GM21528 (cell line): ENCODE data around the gene AGPAT2.

ENCODE experiments used
- ATAC-seq: cut with Tn5 transposase; IDR thresholded peaks from one replicate; pipeline ENCODE4 v1.9.1; 2021; ENCODE audit warnings: mild to moderate bottlenecking, moderate library complexity; ENCODE audit not compliant: unreplicated experiment, low FRiP score

The AGPAT2 gene

DNA sequence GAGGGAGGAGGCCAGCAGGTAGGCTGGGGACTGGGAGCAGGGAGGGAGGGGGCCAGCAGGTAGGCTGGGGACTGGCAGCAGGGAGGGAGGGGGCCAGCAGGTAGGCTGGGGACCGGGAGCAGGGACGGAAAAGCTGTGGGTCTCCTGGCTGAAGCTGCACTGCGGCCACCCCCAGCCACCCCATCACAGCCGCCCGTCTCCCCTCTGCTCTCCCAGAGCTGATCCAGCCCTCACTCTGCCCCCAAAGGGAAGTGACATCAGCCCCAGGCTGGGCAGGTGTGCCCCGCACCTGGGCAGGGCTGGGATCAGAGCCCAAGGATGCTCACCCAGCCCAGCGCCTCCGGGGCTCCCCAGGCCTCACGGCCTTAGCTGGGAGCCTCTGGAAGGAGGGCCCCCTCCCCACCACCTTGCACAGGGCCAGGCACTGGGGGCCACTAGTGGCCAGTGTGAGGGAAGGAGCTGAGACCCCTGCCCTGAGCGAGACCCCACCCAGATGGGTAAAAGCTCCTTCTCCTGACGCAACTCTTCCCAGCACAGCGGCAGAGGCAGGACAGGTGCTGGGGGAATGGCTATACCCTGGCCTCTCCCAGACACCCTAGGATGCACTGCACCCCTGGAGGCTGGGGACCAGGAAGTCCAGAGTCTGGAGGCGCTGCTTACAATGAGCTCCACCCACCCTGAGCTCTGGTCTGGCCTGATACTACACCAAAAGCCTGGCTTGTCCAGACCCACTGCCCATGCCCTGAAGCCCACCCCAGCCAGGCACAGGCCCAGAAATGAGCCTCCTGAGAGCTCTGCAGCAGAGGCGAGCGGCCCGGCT, 11.6 kb downstream of the AGPAT2 start:
- ATAC-seq: no peak

DNA sequence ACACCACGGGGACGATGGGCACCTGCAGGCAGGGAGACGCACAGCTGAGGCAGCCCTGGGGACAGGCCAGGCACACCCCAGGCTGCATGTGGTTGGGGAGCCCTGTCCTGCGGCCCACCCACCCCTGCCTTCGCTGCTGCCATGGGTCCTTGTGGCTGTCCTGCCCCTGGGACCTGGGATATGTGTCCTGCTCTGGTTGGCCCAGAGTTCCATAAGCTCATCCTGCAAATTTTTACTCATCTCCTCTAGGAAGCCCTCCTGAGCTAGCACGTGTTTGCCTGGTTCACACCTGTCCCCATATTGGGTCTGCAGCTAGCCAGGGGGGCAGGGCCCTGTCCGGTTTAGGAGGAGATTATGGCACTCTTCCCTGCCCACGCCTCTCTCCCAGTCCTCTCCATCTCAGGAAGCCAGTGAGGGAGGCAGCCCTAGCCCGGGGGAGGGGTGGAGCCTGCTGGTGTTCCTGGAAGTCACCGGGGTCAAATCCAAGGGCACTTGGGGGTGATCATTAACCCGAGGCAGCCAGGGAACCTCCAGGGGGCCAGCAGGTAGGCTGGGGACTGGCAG, 12.4 kb downstream of the AGPAT2 start:
- ATAC-seq: no peak

DNA sequence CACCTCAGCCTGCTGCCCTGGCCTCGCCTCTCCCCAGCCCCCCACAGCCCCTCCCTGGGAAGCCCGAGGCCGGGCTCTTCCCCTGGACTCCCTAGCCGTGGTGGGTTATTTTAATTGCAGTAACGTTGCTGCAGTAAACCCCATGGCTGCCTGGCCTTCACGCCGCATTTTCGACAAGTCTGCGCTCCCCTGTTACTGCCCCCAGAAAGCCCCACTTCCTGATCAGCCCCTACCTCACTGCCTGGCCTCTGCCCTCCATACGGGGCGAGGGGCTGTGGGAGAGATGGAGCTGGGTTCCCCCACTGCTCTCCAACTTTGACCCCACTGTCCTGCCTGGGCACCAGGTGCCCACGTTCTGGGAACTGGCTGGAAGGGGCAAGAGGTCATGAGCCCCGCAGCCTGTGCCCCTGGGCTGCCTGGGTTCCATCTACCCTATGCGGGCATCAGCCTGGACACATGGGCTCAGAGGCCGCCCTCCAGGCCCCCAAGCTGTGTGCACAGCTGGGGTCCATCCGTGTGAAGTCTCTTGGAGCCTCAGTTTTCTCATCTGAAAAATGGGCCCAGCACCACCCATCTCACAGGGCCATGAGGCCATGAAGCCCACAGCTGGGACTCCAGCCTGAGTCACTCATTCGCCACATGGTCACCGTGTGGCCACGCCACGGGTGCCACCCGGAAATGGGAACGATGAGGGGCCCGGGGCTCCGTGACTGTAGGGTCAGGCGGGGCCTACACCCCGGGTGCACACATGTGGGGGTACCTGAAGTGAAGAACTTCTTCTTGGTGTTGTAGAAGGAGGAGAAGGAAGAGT, 13.1 kb downstream of the AGPAT2 start:
- no peak for ATAC-seq

DNA sequence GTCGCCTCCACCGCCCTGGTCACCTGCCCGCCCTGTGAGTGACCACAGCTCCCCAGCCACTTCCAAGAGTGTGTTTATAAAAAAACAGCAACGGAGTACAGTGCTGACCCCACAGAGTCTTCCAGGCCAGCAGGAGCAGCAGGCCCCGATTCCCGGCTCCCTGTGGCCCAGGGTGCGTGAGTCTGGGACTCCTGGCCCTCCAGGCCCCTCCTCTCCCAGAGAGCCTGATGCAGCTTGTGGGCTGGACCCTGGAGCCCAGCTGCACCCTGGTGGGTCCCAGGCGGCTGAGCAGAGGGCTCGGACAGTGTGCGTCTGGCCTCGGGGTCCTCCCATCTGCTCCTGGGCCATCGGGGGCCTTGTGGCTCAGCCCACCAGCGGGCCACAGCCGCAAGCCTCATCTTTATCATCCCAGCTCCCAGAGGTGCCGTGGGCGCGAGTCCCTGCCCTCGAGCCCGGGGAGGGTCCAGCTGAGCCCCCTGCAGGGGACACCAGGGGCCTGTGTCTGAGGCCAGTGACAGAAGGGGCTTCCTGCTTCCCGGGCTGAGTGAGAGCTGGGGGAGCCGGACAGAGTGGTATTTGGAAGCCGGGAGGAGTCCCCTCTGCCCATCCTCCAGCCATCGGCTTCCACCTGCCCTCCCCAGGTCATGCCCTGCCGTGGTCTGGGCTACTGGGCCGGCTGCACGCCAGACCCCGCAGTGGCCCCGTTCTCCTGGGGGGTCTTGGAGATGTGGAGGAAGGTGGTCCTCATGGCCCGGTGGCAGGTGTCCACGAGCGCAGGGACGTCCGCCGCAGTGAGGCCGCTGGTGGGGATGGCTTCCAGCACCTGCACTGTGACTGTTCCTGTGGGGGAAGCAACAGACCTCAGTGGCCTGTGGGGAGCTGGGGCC, 13.9 kb downstream of the AGPAT2 start:
- no peak for ATAC-seq

DNA sequence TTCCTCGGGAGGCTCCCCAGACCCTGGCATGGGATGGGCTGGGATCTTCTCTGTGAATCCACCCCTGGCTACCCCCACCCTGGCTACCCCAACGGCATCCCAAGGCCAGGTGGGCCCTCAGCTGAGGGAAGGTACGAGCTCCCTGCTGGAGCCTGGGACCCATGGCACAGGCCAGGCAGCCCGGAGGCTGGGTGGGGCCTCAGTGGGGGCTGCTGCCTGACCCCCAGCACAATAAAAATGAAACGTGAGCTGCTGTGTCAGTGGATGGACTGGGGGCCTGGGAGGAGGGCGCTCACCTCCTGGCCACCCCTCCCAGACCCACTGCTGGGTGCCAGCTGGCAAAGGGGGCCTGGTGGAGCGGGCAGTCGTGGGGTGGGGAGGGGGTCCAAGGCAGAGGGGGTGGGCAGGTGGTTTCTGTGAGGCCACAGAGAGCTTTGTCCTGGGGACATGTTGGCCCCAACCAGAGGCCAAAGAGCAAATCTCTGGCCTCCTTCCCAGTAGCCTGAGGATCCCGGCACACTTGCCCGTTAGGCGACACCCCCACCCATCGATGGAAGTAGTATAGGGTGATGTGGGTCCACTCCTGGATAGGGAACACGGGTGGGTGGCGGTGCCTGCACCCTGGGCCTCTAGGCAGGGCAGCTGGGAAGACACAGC, 14.7 kb downstream of the AGPAT2 start:
- ATAC-seq: no peak

DNA sequence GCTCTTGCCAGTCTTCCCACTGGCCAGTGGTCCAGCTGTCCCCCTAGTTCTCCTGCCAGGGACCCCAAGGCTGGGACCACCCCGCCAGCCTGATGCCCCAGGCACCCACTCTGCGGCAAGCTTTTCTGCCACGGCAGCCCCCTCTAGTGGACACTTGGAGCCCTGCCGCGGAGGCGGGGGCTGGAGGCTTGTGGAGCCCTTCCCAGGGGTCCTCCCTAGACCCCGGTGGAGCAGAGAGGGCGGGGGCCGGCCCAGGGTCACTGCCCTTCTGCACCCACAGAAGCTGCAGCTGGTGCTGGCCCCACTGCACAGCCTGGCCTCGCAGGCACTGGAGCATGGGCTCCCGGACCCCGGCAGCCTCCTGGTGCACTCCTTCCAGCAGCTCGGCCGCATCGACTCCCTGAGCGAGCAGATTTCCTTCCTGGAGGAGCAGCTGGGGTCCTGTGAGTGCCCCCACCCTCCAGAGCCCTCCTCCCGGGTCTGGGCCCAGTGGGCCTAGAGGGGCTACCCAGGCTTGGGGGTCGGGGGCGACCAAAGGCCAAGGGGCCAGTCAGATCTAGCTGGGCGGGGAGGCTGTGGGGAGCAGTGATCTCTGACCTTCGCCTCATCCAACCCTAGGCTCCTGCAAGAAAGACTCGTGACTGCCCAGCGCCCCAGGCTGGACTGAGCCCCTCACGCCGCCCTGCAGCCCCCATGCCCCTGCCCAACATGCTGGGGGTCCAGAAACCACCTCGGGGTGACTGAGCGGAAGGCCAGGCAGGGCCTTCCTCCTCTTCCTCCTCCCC, 15.4 kb downstream of the AGPAT2 start:
- no peak for ATAC-seq

DNA sequence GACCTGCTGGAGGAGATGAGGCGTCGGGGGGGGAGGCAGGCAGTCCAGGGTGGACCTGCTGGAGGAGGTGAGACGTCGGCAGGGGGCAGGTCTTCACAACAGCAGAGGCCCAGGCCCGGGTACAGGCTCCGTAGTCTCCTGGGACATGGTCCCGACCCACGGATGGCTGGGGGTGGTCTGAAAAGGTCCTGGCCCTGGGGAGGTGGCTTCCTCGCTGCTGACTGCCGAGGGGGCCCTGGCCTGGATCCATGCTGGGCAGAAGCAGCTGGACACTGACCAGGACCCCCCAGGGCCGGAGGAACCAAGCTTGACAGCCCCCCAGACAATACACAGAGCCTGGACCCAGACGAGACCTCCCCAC, 16.0 kb downstream of the AGPAT2 start:
- no peak for ATAC-seq

DNA sequence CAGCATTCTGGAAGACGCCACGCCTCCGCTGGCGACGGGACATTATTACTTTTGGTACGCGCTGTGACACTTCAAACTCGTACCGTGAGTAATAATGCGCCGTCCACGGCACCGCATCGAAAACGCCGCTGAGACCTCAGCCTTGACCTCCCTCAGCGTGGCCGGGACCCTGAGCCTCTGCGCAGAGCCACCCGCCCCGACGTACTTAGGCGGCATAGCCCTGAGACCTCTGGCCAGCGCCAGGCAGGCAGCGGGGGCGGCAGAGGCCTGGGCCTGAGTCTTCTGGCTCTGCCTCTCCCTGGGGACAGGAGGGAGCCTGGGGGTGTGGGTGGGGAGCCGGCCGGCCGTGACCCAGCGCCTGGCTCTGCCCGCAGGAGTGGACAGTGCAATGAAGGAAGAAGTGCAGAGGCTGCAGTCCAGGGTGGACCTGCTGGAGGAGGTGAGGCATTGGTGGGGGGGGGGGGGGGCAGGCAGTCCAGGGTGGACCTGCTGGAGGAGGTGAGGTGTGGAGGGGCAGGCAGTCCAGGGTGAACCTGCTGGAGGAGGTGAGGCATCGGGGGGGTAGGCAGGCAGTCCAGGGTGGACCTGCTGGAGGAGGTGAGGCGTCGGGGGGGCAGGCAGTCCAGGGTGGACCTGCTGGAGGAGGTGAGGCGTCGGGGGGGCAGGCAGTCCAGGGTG, 16.5 kb downstream of the AGPAT2 start:
- no peak for ATAC-seq

DNA sequence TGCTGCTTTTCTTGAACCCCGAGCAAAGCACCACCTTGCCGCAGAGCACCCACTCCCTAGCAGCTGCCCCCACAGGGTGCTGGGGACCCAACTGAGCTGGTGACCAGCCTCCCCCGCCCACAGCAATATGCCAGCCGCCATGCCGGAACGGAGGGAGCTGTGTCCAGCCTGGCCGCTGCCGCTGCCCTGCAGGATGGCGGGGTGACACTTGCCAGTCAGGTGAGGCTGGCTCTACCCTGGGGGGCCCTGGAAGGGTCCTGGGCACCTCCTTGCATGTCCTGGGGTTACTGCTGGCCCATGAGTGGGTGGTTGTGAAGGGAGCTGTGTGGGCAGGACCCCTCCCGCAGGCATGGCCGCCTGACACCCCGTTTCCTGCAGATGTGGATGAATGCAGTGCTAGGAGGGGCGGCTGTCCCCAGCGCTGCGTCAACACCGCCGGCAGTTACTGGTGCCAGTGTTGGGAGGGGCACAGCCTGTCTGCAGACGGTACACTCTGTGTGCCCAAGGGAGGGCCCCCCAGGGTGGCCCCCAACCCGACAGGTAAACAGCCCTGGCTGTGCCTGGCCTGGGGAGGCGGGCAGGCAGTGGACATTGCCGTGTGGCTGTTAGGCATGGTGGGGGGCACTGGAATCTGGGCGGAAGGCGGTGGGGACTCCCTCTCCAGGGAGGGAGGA, 17.3 kb downstream of the AGPAT2 start:
- ATAC-seq: no peak

DNA sequence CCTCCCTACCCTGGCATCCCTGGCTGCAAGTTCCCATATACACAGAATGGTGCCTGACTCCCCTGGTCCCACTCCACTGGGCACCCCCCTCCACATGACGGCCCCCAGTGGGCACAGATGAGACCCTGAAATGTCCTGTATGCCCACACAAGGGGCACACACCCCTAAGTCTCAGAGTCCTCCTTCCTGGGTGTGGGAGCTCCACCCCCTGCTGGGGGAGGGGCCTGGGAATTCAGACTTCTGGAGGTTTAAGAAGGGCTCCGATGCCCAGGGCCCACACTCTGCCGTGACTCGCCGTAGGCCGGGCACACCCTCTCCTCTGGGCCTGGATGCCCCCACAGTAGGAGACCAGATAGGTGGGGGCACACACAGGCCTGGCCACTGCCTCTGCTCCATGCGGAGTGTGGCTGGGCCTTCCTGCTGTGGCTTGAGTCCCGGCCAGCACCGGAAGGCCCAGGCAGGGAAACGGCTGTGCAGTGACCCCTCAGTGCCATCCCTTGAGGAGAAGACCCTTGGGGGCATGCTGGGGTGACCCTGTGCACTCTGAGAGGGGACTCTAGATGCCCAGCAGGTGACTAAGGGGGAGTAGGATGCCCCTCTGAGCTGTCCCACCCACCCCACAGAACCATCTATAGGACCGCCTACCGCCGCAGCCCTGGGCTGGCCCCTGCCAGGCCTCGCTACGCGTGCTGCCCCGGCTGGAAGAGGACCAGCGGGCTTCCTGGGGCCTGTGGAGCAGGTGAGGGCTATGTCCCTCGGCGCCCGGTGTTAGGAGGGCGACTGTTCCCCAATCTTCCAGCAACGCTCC, 18.1 kb downstream of the AGPAT2 start:
- no peak for ATAC-seq

DNA sequence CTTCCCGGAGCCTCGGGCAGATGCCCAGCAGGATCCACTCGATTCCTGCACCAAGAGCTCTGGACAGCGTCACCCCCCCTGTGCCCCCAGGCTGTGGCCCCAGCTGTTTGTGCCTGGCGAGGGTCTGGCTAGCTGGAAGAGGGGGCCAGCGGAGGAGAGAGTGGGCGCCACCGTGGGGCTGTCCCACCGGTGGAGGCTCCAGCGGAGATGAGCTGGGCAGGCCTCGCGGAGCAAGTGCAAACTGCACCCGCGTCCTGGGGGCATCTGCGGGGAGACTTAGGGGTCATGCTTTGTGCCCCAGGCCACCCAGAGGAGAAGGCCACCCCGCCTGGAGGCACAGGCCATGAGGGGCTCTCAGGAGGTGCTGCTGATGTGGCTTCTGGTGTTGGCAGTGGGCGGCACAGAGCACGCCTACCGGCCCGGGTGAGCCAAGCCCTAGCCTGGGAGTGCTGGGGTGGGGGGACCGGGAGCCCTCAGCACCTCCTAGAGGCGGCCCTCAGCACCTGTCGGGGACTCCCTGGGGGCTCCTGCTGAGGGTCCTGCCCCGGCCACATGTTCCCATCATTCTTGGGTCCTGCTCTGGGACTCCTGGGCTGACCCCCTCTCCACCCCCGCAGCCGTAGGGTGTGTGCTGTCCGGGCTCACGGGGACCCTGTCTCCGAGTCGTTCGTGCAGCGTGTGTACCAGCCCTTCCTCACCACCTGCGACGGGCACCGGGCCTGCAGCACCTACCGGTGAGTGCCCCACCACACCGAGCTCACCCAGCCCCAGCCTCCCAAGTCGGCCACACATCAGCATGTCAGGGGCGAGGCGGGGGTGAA, 19.1 kb downstream of the AGPAT2 start:
- ATAC-seq: no peak

DNA sequence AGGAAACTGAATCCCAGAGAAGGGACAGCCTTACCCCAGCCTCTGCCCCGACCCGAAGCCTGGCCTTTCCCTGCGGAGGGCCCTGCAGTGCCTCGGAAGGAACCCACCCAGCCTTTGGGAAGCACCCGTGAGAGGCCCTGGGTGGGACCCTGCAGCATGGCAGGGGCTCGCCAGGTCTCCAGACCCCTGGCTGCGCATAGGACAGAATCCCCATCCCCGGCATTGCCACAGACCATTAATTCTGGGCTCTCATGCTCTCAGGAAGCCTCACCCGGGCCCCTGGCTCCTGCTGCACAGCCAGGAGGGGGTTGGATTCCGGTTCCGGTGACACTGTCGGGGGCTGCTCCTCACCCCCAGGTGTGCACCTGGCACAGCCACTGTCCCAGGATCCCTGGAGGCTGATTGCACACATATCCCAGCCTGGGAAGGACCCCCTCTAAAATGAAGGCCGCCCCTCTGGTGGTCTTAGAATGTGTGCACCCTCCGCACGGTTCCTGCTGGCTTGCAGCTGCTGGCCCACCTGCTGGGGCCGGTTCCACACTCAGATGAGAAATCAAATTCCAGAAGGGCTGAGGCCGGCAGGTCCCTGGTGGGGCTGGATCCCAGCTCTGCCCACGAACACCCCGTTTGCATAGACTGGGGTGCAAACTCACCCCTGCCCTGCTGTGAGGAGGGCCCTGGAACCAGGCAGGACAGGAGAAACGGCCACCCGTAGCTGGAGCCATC, 19.9 kb downstream of the AGPAT2 start:
- no peak for ATAC-seq

DNA sequence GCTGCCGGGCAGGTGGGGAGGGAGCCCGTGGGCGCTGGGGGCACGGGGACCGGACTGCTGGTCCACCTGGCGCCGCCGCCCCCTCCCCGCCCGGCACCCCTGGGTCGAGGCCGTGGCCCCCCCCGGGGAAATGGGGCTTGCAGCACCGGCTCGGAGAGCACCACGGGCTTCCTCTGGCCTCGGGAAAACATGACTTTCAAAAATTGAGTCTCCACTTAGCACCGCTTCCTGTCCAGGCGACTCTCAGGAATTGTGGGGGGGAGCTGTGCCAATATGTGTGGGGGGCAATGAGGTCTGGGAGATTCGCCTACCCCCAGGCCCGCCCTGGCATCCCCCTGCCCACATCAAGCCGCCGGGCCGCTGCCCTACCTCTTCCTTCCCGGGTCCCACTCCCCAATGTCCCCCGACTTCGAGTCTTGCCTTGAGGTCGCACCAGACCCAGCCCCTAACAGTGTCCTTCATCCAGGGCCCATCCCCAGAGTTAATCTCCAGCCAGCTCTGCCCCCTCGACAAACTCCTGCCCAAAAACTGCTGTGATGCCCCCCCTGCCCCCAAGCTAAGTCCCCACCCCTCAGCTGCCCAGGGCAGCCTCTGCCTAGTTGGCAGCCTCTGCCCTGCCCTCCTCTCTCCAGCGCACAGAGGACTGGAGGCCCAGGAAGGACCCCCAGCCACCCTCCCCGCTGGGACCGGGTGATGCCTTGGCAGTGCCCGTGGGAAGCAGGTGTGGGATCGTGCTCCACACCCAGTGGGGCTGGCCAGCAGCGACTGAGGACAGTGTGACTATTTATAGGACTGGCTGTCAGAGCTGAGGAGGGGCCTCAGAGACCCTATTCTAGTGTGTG, 20.7 kb downstream of the AGPAT2 start:
- ATAC-seq: no peak

DNA sequence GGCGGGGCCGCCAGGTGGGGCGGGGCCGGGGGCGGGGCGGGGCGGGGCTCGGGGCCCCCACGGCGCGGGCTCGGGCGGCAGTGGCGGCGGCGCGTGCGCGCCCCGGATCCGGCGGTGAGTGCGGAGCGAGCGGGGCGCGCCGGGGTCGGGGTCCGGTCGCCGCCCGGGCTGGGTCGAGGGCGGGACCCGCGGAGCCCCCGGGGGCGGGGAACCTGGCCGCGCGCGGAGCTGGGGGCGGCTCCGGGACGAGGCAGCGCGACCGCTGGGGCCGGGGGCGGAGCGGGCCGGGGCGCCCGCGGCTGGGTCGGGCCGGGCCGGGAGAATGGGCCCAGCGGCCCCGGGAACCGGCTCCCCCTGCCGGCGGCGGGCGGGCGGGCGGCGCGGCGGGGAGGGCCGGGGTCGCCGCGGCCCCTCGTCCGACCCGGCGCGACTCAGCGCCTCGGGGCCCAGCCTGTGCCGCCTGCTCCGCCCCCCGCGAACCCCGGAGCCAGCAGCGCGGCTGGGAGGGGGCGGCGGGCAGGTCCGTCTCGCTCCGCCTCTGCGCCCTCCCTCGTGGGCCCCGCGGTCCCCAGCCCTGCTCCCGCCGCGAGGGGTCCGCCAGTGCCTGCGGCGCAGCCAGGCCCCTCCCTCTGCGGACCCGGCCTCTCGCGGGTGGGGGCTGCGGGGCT, 21.4 kb downstream of the AGPAT2 start:
- ATAC-seq: no peak
